NB4 (cell line): ENCODE data around the gene CTAG2.
"Not testable (repeated sequence)": the region's sequence is repeated elsewhere in the genome, so short reads cannot be mapped to it uniquely, and the experiment has no call there.

Experiments used
- DNase-seq: peaks from one replicate; pipeline ENCODE4 v3.0.0; 2010; ENCODE audit warnings: low read depth
- H3K4me3 ChIP-seq: one replicate; pipeline ENCODE4 v1.5.1; 2011; ENCODE audit warnings: mild to moderate bottlenecking, low read depth, low read length, moderate library complexity
- MYC ChIP-seq: IDR thresholded peaks from 2 replicates; pipeline ENCODE4 v1.6.1; 2011; ENCODE audit warnings: low read depth, low read length
- POLR2A ChIP-seq: IDR thresholded peaks from 2 replicates; pipeline ENCODE4 v1.6.1; 2011; ENCODE audit warnings: mild to moderate bottlenecking; ENCODE audit not compliant: insufficient read length; ENCODE audit errors: extremely low read depth
- TF ChIP-seq, protein P1 (sequence below): IDR thresholded peaks from 2 replicates; pipeline ENCODE4 v1.6.1; 2011; ENCODE audit warnings: low read depth, low read length
- TF ChIP-seq, protein P2 (sequence below): IDR thresholded peaks from one replicate; pipeline ENCODE4 v1.5.1; 2012; ENCODE audit warnings: low read depth, low read length

Gene CTAG2

DNA sequence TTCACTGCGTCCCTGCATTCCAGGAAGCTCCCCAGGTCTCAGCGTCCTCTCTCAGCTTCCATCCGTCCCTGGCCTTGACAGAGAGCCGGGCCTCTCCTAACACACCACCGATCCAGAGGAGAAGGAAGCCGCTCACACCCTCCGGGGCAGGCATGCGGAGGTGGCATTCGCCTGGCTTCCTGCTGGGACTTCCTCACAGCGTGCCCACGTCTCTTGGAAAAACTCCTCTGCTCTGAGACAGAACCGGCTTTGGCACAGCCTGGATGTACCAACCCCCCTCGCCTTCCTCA is 3.2 kb downstream of the CTAG2 start:
- no peak overlapping the region for H3K4me3 ChIP-seq
- no peak for DNase-seq

DNA sequence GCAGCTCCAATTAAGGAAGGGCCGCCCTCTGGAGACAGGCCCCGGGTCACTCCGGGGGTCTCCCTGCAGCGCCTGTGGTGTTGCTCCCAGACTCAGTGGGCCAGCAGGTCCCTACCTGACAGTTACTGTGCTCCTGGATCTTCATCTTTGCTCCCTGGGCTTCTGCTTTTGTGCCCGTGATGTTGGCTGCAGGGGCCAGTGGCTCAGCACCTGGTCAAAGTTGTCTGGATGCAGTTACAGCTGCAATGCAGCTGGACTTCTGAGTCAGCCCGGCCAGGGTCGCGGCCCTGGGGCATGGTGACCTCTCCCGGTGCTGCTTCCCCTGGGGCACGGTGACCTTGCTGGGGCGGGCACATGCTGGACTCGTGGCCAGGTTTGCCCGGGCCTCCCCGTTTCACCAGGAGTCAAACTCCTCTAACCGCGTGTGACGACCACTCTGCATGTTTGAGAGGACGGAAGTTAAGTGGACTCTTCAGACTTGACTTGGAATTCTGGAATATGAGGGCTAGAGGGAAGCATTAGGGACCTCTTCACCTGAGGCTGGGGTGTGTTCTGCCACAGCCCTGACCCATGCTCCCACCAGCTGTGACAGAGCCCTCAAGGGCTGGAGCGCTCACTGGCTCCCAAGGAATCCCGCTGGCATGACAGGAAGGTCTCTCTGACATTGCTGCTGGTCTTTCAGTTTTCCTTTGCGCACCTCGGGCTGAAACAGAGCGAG is 3.7 kb downstream of the CTAG2 start:
- DNase-seq: no peak
- TF ChIP-seq, protein P1, sequence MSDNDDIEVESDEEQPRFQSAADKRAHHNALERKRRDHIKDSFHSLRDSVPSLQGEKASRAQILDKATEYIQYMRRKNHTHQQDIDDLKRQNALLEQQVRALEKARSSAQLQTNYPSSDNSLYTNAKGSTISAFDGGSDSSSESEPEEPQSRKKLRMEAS: no peak
- TF ChIP-seq MYC: no peak
- TF ChIP-seq POLR2A: no peak
- TF ChIP-seq, protein P2, sequence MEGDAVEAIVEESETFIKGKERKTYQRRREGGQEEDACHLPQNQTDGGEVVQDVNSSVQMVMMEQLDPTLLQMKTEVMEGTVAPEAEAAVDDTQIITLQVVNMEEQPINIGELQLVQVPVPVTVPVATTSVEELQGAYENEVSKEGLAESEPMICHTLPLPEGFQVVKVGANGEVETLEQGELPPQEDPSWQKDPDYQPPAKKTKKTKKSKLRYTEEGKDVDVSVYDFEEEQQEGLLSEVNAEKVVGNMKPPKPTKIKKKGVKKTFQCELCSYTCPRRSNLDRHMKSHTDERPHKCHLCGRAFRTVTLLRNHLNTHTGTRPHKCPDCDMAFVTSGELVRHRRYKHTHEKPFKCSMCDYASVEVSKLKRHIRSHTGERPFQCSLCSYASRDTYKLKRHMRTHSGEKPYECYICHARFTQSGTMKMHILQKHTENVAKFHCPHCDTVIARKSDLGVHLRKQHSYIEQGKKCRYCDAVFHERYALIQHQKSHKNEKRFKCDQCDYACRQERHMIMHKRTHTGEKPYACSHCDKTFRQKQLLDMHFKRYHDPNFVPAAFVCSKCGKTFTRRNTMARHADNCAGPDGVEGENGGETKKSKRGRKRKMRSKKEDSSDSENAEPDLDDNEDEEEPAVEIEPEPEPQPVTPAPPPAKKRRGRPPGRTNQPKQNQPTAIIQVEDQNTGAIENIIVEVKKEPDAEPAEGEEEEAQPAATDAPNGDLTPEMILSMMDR: no peak
- H3K4me3 ChIP-seq: no peak overlapping the region

More for the DNA sequence above, 3.2 kb downstream of the CTAG2 start:
- no peak for TF ChIP-seq MYC
- TF ChIP-seq POLR2A: no peak
- TF ChIP-seq, protein P1: no peak
- TF ChIP-seq, protein P2: no peak

DNA sequence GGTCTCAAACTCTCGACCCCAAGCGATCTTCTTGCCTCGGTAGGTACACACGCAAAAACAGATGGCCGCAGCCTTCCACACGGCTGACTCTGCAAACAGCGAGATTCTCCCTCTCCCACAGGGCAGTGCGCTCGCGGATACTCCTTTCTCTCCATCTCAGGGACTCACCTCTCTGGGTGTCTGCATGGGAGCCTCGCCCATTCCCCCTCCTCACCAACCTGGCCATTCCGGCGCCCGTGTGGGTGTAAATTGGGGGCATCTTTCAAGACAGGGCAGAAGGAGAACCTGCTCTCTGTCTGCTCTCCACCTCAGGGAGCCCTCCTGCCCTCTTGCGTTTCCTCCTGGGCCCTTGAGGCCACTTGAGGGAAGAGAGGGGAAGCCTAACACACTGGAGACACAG is 4.4 kb downstream of the CTAG2 start:
- H3K4me3 ChIP-seq: no peak overlapping the region
- DNase-seq: no peak

DNA sequence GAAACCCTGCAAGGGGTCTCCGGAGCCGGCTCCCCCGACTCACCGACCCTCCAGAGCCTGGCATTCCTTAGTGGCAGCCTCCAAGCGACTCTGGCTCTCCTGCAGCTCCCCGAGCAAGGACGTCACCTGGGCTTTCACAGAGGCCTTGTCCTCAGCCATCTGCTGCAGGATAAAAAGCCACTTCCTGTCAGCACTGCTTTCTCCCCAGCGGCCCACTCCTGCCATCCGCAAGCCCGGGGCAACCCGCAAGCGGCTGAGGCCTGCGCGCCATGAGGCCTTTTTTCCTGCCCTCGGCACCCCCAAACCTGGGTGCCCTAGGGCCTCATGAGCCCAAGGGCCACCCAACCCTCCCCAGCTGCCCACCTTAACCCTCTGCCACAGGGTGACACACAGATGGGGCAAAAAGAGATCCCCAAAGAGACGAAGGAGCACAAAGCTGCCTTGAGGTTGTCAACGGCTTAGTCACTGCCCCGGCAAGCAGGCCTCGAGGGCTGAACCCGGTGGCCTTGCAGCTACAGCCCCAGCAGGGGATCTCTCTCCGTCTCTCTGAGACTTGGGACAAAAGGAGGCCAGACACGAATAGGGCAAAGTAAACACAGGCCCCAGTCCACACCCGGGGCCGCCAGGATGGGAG is 7.5 kb downstream of the CTAG2 start:
- H3K4me3 ChIP-seq, DNase-seq: not testable (repeated sequence)

More for the DNA sequence above, 4.4 kb downstream of the CTAG2 start:
- TF ChIP-seq, protein P1: no peak
- TF ChIP-seq MYC (no peak), POLR2A (no peak)
- TF ChIP-seq, protein P2: no peak

DNA sequence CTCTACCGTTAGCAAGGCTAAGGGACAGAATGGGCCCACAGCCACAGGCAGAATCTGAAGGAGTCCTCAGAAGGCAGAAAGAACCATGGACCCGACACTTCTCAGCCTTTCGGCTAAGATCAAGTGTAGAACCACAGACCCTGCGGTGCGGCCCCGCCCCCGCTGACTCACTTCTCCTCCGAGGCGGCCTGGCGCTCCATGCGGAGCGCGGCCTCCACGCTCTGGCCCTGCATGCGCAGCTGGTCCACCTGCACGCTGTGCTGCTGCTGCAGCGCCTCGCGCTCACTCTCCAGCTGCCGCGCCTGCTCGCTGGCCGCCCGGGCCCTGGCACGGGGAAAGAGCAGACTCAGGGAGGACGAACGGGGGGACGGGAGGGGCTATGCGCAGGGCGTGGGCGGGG is 9.7 kb downstream of the CTAG2 start:
- not testable (repeated sequence) for H3K4me3 ChIP-seq, DNase-seq

DNA sequence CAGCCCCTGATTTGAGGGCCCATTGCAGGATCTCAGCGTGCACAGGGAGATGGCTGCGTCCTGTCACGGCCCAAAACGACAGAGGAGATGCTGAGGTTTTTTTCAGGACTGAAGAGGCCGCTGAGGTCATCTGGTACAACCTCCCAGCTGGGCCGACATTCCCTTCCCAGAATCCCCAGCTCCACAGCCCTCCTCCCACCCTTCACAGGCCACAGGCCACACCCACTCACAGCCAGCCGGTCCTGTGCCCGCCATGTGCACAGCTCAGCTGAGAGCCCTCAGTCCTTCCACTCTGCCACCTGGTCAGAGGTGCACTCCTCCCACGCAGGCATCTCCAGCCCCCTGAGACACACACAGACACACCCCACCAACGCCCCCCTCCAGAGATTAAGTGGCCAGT is 11.6 kb downstream of the CTAG2 start:
- DNase-seq: not testable (repeated sequence)

DNA sequence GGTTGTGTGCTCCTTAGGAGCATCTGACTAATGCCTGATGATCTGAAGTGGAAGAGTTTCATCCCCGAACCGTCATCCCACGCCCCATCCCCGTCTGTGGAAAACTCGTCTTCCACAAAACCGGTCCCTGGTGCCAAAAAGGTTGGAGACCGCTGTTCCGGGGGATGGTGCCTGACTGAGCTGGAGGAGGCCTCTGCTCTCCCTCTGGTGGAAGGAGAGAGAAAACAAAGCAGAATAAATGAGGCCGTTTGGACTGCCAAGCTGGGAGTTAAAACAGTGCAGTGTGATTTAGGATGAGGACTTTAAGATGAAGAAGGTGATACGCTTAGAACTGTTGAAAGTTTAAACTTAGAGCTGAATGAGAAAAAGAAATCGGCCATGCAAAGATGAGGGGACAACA is 19.7 kb downstream of the CTAG2 start:
- H3K4me3 ChIP-seq, DNase-seq: not testable (repeated sequence)

More for the DNA sequence above, 11.6 kb downstream of the CTAG2 start:
- not testable (repeated sequence) for H3K4me3 ChIP-seq

DNA sequence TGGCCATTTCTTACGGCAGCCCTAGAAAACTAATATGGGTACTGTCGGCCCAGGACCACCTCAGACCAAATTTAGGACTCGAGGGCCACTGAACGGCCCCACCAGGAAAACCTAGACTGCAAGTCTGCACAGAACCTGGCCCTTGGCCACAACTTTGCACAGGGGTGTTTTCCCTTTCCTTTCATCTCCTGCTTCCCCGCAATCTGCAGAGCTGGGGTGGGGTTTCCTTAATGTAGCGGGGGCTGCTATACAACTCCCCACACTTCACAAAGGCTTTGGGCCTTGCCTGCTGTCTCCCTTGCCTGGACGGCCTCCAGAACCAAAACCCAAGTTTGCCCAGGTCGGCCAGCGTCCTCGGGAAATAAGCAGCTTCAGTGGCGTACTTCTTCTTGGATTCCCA is 22.4 kb downstream of the CTAG2 start:
- not testable (repeated sequence) for H3K4me3 ChIP-seq

DNA sequence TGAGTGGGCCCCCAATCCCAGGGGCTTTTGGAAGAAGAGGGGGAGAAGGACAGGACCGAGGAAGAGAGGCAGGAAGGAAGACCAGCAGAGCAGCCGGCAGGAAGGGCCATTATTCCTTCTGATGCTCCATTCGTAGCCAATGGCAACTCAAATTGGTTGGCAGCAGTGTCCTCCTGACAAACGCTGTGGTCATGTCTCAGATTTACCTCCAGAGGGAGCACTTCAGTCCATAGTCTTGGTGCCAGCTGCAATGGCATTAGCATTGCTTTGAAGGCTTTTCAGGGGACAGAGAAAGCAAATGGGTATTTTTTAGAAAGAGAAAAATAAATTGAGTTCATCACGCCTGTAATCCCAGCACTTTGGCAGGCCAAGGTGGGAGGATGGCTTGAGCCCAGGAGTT is 24.4 kb downstream of the CTAG2 start:
- H3K4me3 ChIP-seq: not testable (repeated sequence)

More for the DNA sequence above, 22.4 kb downstream of the CTAG2 start:
- DNase-seq: not testable (repeated sequence)

DNA sequence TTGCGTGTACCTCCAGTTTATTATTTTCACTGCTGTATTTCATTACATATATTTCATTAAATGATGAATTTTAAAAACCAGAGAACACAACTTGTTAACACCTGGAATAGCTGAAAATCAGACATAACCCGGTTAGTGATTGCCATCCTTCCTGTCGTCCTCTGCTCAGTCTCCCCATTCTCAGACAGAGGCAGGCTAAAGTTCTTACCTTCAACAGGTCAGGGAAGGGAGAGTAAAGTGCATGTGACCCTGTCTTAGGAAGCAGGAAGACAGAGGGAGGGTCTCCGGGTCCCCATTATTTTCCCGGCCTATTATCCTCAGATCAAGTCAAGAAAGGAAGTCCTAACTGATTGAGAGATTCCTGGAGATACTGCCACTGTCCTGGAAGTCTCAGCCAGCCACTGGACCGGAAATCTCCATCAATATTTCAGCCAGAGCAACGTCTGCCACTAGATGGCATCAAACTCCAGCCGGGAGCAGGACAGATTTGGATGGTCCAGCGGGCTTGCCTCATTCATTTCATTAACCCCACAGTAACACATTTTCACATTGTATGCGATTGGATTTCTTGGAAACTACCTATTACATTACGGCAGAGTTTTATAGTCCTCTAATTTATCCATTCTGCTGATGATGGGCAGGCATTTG is 32.5 kb downstream of the CTAG2 start:
- H3K4me3 ChIP-seq, DNase-seq: not testable (repeated sequence)

More for the DNA sequence above, 24.4 kb downstream of the CTAG2 start:
- not testable (repeated sequence) for DNase-seq

DNA sequence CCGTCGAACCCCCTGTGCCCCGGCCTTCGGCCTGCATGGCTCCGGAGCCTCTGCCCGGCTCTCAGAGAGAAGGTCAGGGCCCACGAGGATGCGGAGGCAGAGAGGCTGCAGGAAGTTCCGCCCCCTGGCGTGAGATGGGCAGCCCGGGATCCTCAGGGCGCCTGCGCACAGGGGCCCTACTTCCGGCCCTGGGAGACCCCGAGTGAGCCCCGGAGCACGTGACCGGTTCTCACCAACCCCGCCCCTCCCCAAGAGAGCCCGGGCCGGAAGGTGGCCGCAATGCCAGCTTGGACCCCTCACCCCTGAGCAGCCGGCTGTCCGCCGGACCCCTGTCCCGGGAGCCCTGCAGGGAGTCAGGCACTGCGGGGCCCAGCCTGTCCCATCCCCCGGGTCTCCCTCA is 34.2 kb downstream of the CTAG2 start, which contains the start of gene CTAG1B:
CTAG1B (minus strand) TSS at position 101 of the 400 bp plus-strand sequence; CDS start at position 37, 64 bp downstream.
- DNase-seq, H3K4me3 ChIP-seq: not testable (repeated sequence)

DNA sequence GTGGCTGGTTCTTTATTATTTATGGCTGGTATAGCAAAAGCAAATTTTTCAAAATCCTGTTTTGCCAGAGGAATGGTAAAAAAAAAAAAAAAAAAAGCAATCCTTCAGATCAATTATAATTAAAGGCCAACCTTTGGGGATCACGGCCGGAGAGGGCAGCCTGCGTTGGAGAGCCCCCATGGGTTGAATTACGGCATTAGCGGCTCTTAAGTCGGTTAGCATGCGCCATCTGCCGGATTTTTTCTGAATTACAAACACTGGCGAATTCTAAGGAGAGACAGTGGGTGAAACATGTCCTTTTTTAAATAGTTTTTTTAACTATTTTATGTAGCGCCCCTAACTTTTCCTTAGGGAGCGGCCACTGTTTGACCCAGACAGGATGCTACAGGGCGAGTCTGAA is 39.8 kb downstream of the CTAG2 start:
- H3K4me3 ChIP-seq, DNase-seq: not testable (repeated sequence)

DNA sequence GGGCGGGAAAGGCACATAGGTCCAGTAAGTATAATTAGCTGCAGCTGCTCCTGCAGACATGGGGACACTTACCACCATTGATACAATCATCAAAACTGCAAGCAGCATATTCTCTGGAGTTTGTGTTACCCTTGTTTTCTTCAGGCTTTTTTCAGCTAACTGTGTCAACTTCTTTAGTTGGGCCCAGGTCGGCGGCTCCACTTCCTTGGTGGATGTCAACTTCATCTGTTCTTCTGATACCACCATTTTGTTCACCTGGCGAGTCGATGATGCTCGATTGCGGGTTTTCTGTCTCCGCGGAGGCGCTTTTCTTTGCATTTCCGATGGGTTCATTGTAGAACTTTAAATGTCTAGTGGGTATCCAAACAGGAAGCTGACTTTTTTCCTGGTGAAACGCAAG is 42.2 kb downstream of the CTAG2 start:
- not testable (repeated sequence) for H3K4me3 ChIP-seq, DNase-seq
